HCT116 (cell line): ENCODE results near the gene RPLP1. TPM values are rescaled to one million over a fixed set of nuclear protein-coding genes. Genes with fewer than 3 reads are reported as not detected.

Source experiments
- ATAC-seq: fragments of 200-7000 bp; cut with Tn5 transposase; 2 replicates; pipeline ENCODE4 v1.9.1; 2020; ENCODE audit warnings: mild to moderate bottlenecking, moderate library complexity
- BruUV-seq: library from RNA; stranded (reverse); fragments of 400-500 nt; replicated peaks from 2 replicates; lab custom pipeline; 2021; lab: Mats Ljungman, UMichigan
- CTCF ChIA-PET: fragments of 300-600 bp; sonication (Branson Sonifier 250); formaldehyde crosslinking; loops from one replicate; lab custom pipeline; 2021; ENCODE audit warnings: antibody characterized with exemption; lab: Charles Lee
- POLR2A ChIA-PET: fragments of 300-600, 350-600 bp; sonication (Branson Sonifier 250); formaldehyde crosslinking; loops from one replicate; lab custom pipeline; 2021; ENCODE audit warnings: antibody characterized with exemption; lab: Charles Lee
- RAD21 ChIA-PET, 2 experiments: fragments of 300-600 bp; sonication (Branson Sonifier 250); formaldehyde crosslinking; loops; one replicate each; lab custom pipeline; 2023; ENCODE audit warnings: low total read pairs in 2 of 2; ENCODE audit not compliant: uncharacterized antibody in 2 of 2, unreplicated experiment in 2 of 2, low non-redundant PET in 1 of 2; lab: Charles Lee
- DNase-seq: peaks from one replicate; pipeline ENCODE4 v3.0.0-alpha.2; 2010; ENCODE audit warnings: low read depth, low spot score
- H2AFZ ChIP-seq: fragments of 200-600 bp; shearing (Covaris generic), sonication (generic); 2 replicates; pipeline ENCODE4 v1.6.1; 2017; ENCODE audit warnings: low read depth, mixed run types, mixed read lengths, antibody characterized with exemption, low read length; ENCODE audit not compliant: poor library complexity, severe bottlenecking
- H3K27ac ChIP-seq: 2 replicates; pipeline ENCODE4 v1.5.1; 2012; ENCODE audit warnings: low read depth, low read length
- H3K27me3 ChIP-seq: fragments of 200-600 bp; sonication (generic); 2 replicates; pipeline ENCODE4 v1.6.1; 2016; ENCODE audit warnings: mixed run types, low read length, mixed read lengths; ENCODE audit not compliant: insufficient read depth
- H3K36me3 ChIP-seq, 2 experiments: fragments of 200-500 bp in 1 of 2; fragments of 200-600 bp in 1 of 2; sonication (Bioruptor generic) in 1 of 2; sonication (generic) in 1 of 2; 2 replicates each; pipeline versions ENCODE4 v1.5.1 to v1.6.1; 2014 to 2016; ENCODE audit warnings: low read length in 2 of 2, inconsistent platforms in 1 of 2, mixed read lengths in 1 of 2, mixed run types in 1 of 2; ENCODE audit not compliant: insufficient read depth in 2 of 2, control insufficient read depth in 1 of 2
- H3K4me1 ChIP-seq, 2 experiments: fragments of 200-600 bp in 1 of 2; sonication (generic) in 1 of 2; 2 replicates each; pipeline versions ENCODE4 v1.5.1 to v1.6.1; 2012 to 2017; ENCODE audit warnings: low read length in 2 of 2, inconsistent platforms in 1 of 2, mild to moderate bottlenecking in 1 of 2, mixed read lengths in 1 of 2, mixed run types in 1 of 2, moderate library complexity in 1 of 2; ENCODE audit not compliant: insufficient read depth in 2 of 2, control insufficient read depth in 1 of 2
- H3K4me2 ChIP-seq: fragments of 200-600 bp; sonication (generic); 2 replicates; pipeline ENCODE4 v1.6.1; 2017; ENCODE audit warnings: mixed run types, low read length, mixed read lengths
- H3K4me3 ChIP-seq, 2 experiments: fragments of 200-600 bp in 1 of 2; sonication (generic) in 1 of 2; replicated peaks in 1 of 2; 2 replicates each; pipeline ENCODE4 v1.5.1; 2011 to 2016; ENCODE audit warnings: low read length in 2 of 2, control low read depth in 1 of 2, low read depth in 1 of 2, mild to moderate bottlenecking in 1 of 2, mixed read lengths in 1 of 2, mixed run types in 1 of 2
- H3K79me2 ChIP-seq: fragments of 200-600 bp; sonication (generic); 2 replicates; pipeline ENCODE4 v1.6.1; 2017; ENCODE audit warnings: mild to moderate bottlenecking, mixed run types, low read length, moderate library complexity, mixed read lengths; ENCODE audit not compliant: insufficient read depth
- H3K9ac ChIP-seq: fragments of 200-600 bp; sonication (generic); 2 replicates; pipeline ENCODE4 v1.6.1; 2016; ENCODE audit warnings: low read length, mixed read lengths
- H3K9me2 ChIP-seq: fragments of 200-600 bp; sonication (generic), shearing (Covaris generic); 2 replicates; pipeline ENCODE4 v1.6.1; 2017; ENCODE audit warnings: mixed run types, mild to moderate bottlenecking, moderate library complexity; ENCODE audit not compliant: insufficient read depth
- H3K9me3 ChIP-seq, 2 experiments: fragments of 200-500 bp in 1 of 2; fragments of 200-600 bp in 1 of 2; sonication (Bioruptor generic) in 1 of 2; sonication (generic) in 1 of 2; 2 replicates each; pipeline ENCODE4 v1.6.1; 2014 to 2017; ENCODE audit warnings: low read length in 2 of 2, mixed read lengths in 2 of 2, inconsistent platforms in 1 of 2, low read depth in 1 of 2, mild to moderate bottlenecking in 1 of 2, mixed run types in 1 of 2, moderate library complexity in 1 of 2; ENCODE audit not compliant: control insufficient read depth in 1 of 2, insufficient read depth in 1 of 2
- H4K20me1 ChIP-seq: fragments of 200-600 bp; sonication (generic), shearing (Covaris generic); 2 replicates; pipeline ENCODE4 v1.6.1; 2017; ENCODE audit warnings: mixed run types, mild to moderate bottlenecking, moderate library complexity; ENCODE audit not compliant: insufficient read depth
- EZH2phosphoT487 ChIP-seq: fragments of 200-600 bp; IDR thresholded peaks from 2 replicates; pipeline ENCODE4 v1.6.1; 2018; ENCODE audit warnings: antibody characterized with exemption, borderline replicate concordance
- POLR2A ChIP-seq: IDR thresholded peaks from 2 replicates; pipeline ENCODE4 v1.7.0; 2011; ENCODE audit warnings: borderline replicate concordance; ENCODE audit not compliant: insufficient read depth, insufficient read length; ENCODE audit errors: extremely low read depth
- REST ChIP-seq: IDR thresholded peaks from 2 replicates; pipeline ENCODE4 v1.6.1; 2012; ENCODE audit warnings: low read depth
- SP1 ChIP-seq: IDR thresholded peaks from 2 replicates; pipeline ENCODE4 v1.6.1; 2012; ENCODE audit warnings: low read depth
- YY1 ChIP-seq: IDR thresholded peaks from 2 replicates; pipeline ENCODE4 v1.6.1; 2011; ENCODE audit warnings: low read length, low read depth, moderate library complexity, mild to moderate bottlenecking; ENCODE audit not compliant: insufficient replicate concordance; ENCODE audit errors: extremely low read depth
- ZBTB33 ChIP-seq: IDR thresholded peaks from 2 replicates; pipeline ENCODE4 v1.6.1; 2011; ENCODE audit warnings: mild to moderate bottlenecking, low read length, moderate library complexity; ENCODE audit not compliant: insufficient replicate concordance; ENCODE audit errors: extremely low read depth
- ZFX ChIP-seq: fragments of 450-650 bp; IDR thresholded peaks from 2 replicates; pipeline ENCODE4 v1.6.1; 2017
- intact Hi-C: fragments of 100-400 bp; cut with micrococcal nuclease; formaldehyde crosslinking; loops from 2 replicates; pipeline ENCODE4 v1.10.0; 2022
- total RNA-seq: library from RNA; stranded (reverse); gene quantifications from one replicate; pipeline ENCODE4 v1.2.1, GENCODE V29; 2021; ENCODE audit not compliant: unreplicated experiment

Gene RPLP1
- total RNA-seq, 1 experiment from 2014 or later: 3,138 TPM

GRCh38 chr15:69460481-69460880 is 7.9 kb downstream of the RPLP1 start (continued):
- TF ChIP-seq REST (no peak), SP1 (no peak)

- no peak overlapping the region for H2AFZ ChIP-seq
- H3K36me3 ChIP-seq: no peaks in the 10 kb centered on the region
- peak; percentile 9 for ATAC-seq
- H3K9me2 ChIP-seq: no peaks in the 10 kb centered on the region
- DNase-seq: no peak
- H3K4me2 ChIP-seq: peak overlapping the region; percentile 88
- intact Hi-C loops: no loop called here
- H4K20me1 ChIP-seq: no peaks in the 10 kb centered on the region
- H3K4me3 ChIP-seq: peak overlapping the region; percentile 55 to 66
- ChIA-PET CTCF (interaction anchor here (0.7 to 1.9 kb wide), 13 partner anchors 9 to 1260 kb away, joined by 3 to 15 read pairs (median 4); partner anchors contain the start of gene RPLP1), POLR2A (interaction anchor here (1.3 to 2.7 kb wide), 2 partner anchors 9 to 636 kb away, joined by 4 to 43 read pairs; partner anchors contain the start of genes RPLP1 and TLE3)
- peak overlapping the region; percentile 80 for H3K9ac ChIP-seq
- H3K27ac ChIP-seq: peak overlapping the region; percentile 75; the same call in 1 of the 2 replicates
- BruUV-seq: TSS peak; percentile 77
- TF ChIP-seq SP1 (no peak), ZBTB33 (no peak), EZH2phosphoT487 (no peak), POLR2A (no peak), YY1 (no peak), ZFX (no peak)
- TF ChIP-seq, all 23 proteins: peak for 0
- Histone ChIP-seq H3K27me3 (no peaks in the 10 kb centered on the region), H3K79me2 (no peaks in the 10 kb centered on the region), H3K4me1 (peaks cover 10 to 34% of the 10 kb centered on the region in 2 experiments), H3K9me3 (no peaks in the 10 kb centered on the region)
- RAD21 ChIA-PET: no interaction called here
Measured at GRCh38 chr15:69462030-69462492, 9.4 kb downstream of the RPLP1 start.
